Measurements from ENCODE around the gene PGAP2.
"Not testable (repeated sequence)": the region's sequence is repeated elsewhere in the genome, so short reads cannot be mapped to it uniquely, and the experiment has no call there.

- TF ChIP-seq, protein P1, sequence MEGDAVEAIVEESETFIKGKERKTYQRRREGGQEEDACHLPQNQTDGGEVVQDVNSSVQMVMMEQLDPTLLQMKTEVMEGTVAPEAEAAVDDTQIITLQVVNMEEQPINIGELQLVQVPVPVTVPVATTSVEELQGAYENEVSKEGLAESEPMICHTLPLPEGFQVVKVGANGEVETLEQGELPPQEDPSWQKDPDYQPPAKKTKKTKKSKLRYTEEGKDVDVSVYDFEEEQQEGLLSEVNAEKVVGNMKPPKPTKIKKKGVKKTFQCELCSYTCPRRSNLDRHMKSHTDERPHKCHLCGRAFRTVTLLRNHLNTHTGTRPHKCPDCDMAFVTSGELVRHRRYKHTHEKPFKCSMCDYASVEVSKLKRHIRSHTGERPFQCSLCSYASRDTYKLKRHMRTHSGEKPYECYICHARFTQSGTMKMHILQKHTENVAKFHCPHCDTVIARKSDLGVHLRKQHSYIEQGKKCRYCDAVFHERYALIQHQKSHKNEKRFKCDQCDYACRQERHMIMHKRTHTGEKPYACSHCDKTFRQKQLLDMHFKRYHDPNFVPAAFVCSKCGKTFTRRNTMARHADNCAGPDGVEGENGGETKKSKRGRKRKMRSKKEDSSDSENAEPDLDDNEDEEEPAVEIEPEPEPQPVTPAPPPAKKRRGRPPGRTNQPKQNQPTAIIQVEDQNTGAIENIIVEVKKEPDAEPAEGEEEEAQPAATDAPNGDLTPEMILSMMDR (tag by site-specific recombination; IDR thresholded peaks at IDR 0.05): not testable (repeated sequence)
- TF ChIP-seq, protein P2, sequence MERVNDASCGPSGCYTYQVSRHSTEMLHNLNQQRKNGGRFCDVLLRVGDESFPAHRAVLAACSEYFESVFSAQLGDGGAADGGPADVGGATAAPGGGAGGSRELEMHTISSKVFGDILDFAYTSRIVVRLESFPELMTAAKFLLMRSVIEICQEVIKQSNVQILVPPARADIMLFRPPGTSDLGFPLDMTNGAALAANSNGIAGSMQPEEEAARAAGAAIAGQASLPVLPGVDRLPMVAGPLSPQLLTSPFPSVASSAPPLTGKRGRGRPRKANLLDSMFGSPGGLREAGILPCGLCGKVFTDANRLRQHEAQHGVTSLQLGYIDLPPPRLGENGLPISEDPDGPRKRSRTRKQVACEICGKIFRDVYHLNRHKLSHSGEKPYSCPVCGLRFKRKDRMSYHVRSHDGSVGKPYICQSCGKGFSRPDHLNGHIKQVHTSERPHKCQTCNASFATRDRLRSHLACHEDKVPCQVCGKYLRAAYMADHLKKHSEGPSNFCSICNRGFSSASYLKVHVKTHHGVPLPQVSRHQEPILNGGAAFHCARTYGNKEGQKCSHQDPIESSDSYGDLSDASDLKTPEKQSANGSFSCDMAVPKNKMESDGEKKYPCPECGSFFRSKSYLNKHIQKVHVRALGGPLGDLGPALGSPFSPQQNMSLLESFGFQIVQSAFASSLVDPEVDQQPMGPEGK (tag by site-specific recombination; IDR thresholded peaks at IDR 0.05): not testable (repeated sequence)
- not testable (repeated sequence) for TF ChIP-seq ATF2 (tag by site-specific recombination; IDR thresholded peaks at IDR 0.05; ENCODE audit: low read depth); ZSCAN30 (tag by site-specific recombination; IDR thresholded peaks at IDR 0.05); KLF1 (tag by site-specific recombination; IDR thresholded peaks at IDR 0.05); ZNF274 (IDR thresholded peaks at IDR 0.05; ENCODE audit: low read length); ZNF274 (tag by site-specific recombination; IDR thresholded peaks at IDR 0.05; ENCODE audit: borderline replicate concordance); TCF7L2 (IDR thresholded peaks at IDR 0.05; ENCODE audit: borderline replicate concordance, low read depth, low read length)
Measured at GRCh38 chr11:3814832-3815231, 6.5 kb downstream of the PGAP2 start.
